SK-MEL-5 (cell line): ENCODE measurements around the gene RASIP1. TPM values are rescaled to one million over a fixed set of nuclear protein-coding genes. Genes with fewer than 3 reads are reported as not detected.

Experiments
- DNase-seq: peaks from one replicate; pipeline ENCODE4 v3.0.0-alpha.2; 2016; ENCODE audit warnings: low read depth, low spot score
- in situ Hi-C: cut with HindIII; loops from 2 replicates; pipeline ENCODE4 v1.10.0; 2016; ENCODE audit warnings: low sequenced_read_pairs, high pct_unique_total_duplicates, low pct_unique_long_range_greater_than_20kb
- total RNA-seq: library from RNA; depleted of rRNA; stranded (reverse); fragments of >200 nt; shearing (Covaris generic); gene quantifications from 2 replicates; pipeline ENCODE4 v1.2.3, GENCODE V29; 2014

The RASIP1 gene
- total RNA-seq, 1 experiment from 2014 or later = 0.71 TPM

DNA sequence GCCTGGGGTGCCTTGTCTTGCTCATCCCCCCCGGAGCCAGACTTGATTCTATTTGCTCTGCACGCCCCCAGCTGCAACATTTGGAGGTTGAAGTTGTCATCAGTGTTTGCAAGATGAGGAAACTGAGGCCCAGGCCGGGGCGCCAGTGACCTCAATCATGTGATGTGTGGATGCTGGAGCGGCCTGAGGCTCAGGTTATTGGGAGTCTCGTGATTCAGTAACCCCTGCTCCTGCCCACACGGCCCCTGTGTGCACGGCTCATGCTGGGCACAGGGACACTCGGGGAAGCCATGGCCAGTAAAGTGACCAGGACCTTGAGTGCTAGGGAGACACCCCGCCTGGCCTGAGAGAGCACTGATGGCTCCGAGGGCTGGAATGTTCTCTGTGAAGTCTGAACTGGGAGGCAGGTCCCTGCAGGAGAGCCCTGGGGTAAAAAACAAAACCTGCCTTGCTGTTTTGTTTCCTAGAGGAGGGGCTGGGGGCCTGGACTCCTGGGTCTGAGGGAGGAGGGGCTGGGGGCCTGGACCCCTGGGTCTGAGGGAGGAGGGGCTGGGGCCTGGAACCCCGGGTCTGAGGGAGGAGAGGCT is 16.8 kb upstream of the RASIP1 start:
- DNase-seq = no peak
- in situ Hi-C loops = no loop called here

DNA sequence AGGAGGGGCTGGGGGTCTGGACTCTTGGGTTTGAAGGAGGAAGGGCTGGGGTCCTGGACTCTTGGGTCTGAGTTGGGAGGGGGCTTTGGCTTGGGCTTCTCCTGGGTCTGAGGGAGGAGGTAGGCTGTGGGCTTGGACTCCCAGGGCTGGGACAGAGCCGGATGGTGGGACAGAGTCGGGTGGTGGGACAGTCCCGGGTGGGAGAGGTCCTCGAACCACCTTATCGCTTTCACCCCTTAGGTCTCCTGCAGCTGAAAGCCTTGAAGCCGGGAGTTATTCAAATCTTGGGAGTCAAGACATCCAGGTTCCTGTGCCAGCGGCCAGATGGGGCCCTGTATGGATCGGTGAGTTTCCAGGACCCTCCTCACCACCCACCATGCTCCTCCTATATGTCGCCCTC is 16.3 kb upstream of the RASIP1 start:
- no peak for DNase-seq
- in situ Hi-C loops = no loop called here

DNA sequence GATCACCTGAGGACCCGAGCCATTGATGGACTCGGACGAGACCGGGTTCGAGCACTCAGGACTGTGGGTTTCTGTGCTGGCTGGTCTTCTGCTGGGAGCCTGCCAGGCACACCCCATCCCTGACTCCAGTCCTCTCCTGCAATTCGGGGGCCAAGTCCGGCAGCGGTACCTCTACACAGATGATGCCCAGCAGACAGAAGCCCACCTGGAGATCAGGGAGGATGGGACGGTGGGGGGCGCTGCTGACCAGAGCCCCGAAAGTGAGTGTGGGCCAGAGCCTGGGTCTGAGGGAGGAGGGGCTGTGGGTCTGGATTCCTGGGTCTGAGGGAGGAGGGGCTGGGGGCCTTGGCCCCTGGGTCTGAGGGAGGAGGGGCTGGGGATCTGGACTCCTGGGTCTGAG is 15.8 kb upstream of the RASIP1 start:
- no peak for DNase-seq
- in situ Hi-C loops = no loop called here

DNA sequence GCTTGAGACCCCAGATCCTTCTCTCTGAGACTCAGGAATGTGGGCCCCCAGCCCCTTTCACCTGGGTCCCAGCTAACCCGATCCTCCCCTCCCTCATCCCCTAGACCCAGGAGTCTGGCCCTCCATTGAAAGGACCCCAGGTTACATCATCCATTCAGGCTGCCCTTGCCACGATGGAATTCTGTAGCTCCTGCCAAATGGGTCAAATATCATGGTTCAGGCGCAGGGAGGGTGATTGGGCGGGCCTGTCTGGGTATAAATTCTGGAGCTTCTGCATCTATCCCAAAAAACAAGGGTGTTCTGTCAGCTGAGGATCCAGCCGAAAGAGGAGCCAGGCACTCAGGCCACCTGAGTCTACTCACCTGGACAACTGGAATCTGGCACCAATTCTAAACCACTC is 15.4 kb upstream of the RASIP1 start:
- DNase-seq = no peak
- in situ Hi-C loops = no loop called here

DNA sequence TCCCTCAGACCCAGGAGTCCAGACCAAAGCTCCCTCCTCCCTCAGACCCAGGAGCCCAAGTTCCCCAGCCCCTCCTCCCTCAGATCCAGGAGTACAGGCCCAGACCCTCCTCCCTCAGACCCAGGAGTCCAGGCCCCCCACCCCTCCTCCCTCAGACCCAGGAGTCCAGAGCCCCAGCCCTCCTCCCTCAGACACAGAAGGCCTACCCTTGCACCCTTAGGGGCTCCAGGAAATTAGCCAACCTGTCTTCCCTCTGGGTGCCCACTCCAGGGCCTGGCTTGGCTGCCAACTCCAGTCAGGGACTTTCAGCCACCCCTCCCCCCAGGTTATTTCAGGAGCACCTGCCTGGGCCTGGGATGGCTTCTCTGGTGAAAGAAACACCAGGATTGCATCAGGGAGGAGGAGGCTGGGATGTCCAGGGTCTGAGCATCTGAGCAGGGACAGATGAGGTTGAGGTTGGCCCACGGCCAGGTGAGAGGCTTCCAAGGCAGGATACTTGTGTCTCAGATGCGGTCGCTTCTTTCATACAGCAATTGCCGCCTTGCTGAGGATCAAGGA is 14.8 kb upstream of the RASIP1 start, which contains the start of gene FGF21:
Gene FGF21 (plus strand): TSS at position 441 of the 558 bp plus-strand sequence. CDS start 713 bp downstream, outside the sequence.
- no peak for DNase-seq
- in situ Hi-C loops = no loop called here

DNA sequence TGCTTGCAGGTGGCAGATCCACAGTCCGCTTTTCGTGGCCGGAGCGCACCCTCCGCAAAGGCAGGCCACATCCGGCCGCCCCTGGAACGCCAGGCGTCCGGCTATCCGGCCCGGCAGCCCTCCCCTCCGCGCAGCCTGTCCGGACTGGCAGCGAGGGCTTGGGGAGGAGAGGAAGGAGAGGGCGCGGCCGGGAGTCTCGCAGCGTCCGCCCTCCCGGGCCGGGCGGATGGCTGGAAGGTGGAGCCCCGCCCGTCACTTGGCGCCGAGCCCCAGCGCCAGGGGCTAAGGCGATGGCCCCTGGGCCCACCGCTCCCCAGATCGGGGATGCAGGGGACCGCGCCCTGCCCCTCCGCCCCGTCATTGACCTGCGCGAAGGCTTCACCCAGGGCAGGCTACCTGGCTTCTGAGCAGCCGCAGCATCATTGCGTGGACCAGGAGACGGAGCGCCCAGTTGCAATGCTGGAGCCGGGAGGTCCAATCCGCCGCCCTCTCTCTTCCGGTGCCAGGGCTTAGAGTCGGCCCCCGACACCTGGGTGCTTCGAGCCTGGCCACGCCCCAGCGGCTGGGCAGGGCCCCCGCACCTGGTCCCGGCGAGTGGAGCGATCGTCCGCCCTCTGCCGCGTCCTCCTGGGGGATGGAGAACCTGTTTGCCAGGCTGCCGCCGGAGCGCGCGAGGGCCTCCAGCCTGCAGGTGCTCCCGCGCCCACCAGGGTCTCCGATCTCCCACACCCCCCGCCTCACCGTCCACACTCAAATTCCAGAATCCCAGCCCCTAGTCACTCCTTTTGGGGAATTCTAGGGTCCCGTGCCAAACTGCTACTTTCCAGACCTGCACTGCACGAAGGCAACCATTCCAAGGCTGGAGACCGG is 12.3 kb upstream of the RASIP1 start, which contains the start of gene FUT1:
Gene FUT1 (minus strand): TSS at position 146 of the 870 bp plus-strand sequence. CDS start 1,360 bp downstream, outside the sequence.
- no peak for DNase-seq
- in situ Hi-C loops = no loop called here

DNA sequence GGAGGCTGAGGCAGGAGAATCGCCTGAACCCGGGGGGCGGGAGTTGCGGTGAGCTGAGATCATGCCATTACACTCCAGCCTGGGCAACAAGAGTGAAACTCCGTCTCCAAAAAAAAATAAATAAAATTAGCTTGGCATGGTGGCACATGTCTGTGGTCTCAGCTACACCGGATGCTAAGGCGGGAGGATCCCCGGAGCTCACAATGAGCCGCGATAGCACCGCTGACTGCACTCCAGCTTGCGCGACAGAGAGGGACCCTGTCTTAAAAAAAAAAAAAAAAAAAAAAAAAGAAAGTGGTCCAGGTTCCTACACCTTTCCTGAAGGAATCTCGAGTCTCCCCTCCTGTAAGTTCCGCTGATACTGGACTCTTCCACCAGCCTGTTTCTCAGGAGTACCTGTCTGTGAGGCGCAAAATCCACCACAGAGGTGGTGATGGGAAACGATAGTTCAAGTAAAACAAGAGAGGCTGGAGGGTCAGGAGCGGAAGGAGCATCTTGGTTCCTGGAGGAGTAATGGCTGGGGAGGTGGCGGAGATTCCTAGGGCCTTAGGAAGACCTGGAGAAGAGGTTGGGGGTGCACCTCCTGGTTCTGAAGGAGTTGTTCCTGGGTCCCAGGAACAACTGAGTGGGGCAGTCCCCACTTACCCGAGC is 11.6 kb upstream of the RASIP1 start:
- in situ Hi-C loops = no loop called here
- no peak for DNase-seq

DNA sequence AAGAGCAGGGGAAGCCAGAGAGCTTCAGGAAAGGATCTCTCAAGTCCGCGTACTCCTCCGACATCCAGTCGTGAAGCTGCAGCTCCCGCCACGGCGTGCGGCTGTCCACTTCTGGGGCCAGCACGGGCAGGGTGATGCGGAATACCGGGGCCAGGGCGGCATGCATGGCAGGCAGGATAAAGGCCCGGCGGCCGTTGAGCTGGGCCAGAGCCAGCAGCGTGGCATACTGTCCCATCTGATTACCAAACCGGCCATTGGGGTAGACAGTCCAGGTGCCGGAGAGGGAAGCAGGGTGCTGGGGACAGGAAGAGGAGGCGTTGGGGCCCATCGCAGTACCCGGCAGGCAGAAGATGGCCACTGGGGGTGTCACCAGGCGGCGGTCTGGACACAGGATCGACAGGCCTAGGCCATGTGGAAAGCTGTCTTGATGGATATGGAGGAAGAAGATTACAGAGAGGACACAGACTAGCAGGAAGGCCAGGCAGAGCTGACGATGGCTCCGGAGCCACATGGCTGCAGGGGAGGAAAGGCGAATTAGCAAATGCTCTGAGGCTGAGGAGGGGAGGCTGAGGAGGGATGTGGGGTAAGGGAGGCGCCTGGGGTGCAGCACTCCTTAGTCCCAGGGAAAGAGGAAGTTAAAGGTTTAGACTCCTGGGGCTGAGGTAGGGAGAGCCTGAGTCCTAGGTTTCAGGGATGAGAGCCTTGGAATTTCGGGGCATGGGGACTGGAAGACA is 10.5 kb upstream of the RASIP1 start:
- no peak for DNase-seq
- in situ Hi-C loops = no loop called here

DNA sequence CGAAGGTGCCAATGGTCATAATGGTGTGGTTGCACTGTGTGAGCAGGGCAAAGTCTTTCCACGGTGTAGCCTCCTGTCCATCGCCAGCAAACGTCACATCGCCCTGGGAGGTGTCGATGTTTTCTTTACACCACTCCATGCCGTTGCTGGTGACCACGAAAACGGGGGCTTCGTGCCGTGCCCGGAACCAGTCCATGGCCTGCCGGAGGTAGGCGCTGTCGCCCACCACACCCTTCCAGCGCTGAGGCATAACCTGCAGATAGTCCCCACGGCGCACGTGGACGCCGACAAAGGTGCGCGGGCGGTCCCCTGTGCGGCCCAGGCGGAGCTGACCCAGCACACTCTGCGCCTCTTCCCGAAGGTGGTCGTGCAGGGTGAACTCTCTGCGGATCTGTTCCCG is 9.9 kb upstream of the RASIP1 start:
- in situ Hi-C loops = no loop called here

DNA sequence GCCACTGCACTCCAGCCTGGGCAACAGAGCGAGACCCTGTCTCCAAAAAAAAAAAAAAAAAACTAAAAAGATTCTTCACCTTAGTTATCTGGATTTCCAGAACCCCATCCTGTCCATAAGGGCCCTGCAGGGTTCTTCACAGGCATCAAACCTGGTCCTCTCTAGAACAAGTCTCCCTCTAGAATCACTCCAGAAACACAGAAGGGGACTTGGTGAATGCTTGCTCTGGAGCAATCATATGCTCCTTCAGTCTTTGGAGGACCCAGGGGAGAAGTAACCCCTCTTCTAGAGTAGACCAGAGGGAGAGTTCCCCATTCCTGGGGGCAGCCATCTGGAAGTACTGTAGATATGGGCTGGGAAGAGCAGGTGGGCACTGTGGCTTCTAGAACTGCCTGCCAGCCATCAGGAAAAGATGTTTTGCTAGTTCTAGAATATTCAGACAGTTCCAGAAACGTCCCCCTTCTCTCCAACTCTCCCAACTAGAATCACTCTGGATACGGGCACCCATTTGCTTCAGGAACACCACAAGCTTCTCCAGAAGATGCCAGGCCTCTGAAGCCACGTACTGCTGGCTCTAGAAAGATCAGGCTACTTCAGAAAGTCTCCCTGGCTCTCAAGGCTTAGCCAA is 9.3 kb upstream of the RASIP1 start:
- in situ Hi-C loops = no loop called here
- no peak for DNase-seq

More for the DNA sequence above, 9.9 kb upstream of the RASIP1 start:
- no peak for DNase-seq

DNA sequence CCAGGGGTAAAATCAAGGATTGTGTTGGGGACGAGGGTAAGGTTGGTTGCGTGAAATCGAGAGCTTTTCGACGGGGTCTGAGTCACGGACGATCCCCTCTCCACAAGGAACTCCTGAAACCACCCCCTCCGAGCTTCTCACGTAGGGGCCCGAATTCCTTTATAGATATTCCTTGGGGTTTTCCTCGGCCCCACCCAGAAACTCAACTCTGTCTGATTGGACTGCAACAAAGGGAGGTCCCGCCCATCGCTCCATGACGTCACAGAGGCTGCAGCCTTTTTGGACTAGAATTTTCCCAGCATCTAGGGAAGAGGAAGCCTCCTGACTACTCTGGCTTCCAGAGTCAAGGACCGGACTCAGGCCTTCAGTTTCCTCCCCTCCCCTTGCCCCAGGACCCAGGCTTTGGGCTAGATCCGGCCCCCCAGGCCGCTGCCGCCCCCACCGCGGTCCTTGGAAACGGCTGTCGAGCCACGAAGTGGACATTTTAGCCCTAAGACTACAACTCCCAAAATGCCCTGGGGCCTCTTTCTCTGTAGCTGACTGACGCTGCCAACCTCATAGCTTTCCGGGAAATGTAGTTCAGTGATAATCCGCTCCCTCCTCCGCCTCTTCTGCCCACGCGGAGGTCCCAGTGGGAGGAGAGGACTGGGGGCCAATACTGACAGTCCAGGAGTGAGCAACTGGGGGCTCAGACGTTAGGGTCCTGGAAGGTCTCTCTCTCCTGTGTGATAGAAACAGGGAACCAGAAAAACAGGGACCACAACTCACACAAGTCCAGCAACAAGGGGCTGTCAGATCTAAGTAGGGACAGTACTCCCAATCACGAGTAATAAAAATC is 6.5 kb upstream of the RASIP1 start, which contains the start of gene IZUMO1:
Gene IZUMO1 (minus strand): TSS at position 172 of the 838 bp plus-strand sequence. CDS start 1,050 bp downstream, outside the sequence.
- DNase-seq = peak; percentile 92
- in situ Hi-C loops = no loop called here

DNA sequence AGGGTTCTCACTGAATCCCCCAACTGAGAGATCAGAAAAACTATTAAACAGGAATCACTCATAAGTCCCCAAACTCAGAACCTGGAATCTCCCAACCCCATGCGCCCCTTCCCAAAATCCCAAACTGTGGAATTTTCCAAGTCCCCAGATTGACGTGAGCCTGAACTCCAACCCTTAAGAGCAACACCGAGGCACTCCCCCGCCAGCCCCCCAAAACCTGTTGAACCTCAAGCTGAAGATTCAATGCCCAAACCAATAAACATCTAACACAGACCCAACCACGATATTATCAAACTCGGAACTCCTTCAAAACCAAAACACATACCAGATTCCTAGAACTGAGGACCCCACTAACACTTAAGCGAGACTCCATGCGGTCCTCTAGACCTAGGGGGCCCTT is 5.7 kb upstream of the RASIP1 start:
- DNase-seq = no peak
- in situ Hi-C loops = no loop called here

DNA sequence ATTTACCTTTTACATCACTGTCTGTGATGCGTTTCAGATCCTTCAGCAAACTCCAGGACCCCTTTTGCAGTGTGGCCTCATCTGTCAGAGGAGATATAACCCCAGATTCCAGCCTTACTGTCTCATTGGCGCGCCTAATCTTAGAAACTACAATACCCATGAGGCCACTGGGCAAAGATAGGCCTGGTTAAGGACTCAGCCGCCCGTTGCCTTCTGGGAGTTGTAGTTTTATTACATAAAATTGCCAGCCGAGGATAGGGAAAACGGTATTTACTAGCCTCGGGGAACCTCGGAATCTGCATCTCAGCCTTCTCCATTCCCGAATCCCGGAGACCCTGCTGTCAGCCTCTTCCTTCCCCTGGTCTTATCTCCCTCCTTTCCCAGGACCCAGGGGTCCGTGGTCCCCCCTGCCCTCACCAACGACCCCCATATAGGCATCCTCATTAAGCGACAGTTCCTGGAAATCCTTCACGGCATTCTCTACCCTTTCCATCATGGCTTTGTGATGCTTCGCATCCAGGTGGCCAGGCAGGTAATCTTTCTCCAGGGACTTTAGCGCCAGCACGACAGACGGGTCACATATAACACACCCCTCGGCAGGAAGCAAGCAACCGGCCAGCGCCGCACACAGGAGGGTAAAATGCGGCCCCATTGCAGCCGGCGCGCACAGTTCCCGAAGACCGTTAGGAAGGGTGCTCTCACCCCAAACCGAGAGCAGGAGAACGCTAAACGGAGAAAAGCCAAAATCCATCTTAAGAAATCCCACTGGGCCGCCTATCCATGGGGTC is 5.0 kb upstream of the RASIP1 start:
- peak; percentile 71 for DNase-seq
- in situ Hi-C loops = no loop called here

DNA sequence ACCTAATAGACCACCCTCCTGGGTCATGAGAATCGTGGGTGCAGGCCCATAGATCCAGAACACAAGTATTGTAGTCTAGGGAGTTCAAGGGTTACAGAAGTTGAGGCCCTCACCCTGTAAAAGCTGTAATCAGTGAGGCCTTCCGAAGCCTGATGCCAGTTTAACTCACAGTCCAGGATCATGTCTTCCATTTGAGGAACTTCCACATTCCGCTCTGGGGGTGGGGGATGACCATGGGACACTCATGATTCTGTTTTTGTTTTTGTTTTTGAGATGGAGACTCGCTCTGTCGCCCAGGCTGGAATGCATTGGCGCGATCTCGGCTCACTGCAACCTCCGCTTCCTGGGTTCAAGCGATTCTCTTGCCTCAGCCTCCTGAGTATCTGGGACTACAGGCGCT is 1.7 kb upstream of the RASIP1 start:
- no peak for DNase-seq
- in situ Hi-C loops = no loop called here

DNA sequence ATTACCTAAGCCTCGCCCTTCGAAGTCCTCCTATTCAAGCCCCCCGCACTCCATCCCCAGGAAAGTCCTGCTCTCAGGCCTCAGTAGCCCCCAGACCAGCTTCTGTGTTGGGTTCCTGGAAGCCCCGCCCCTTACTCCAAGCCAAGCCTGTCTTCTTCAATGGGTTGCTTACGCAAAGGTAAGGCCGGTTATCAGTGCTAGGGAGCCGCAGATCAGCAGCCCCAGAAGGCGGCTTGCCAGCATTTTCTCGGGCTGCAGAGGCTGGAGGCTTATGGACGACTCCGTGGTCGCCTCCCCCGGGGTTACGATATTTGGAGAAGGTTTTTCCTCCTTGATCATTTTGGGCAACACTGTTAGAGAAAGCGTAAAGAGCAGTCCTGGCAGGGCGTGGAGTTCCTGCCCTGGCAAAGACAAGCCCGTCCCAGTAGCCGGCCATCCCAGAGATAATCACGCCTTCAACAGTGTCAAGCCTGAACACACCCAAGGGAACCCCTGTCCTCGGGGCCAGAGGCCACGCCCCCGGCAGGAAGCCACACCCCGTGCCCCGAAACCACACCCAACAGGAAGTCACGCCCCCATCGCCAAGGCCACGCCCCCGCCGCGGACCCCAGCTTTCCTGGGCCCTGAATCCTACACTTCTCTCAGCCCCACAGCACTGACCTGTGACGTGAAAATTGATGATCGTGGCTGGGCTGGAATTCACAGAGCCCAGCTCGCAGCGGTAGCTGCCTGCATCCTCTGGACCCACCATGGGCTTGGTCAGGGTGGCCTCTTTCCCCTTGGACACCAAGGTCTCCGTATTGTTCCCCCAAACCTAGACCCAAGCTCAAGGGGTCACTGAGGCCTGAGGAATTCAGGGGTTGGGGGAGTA is 954 bp upstream of the RASIP1 start:
- in situ Hi-C loops = no loop called here
- DNase-seq = peak; percentile 11
